Kidney (tissue), 14 donors: Measurements from ENCODE around the gene ANKRD65. TPM values are rescaled to one million over a fixed set of nuclear protein-coding genes. Genes with fewer than 3 reads are reported as not detected.
"Not testable (repeated sequence)": the region's sequence is repeated elsewhere in the genome, so short reads cannot be mapped to it uniquely, and the experiment has no call there.

Source experiments
- DNase-seq, 5 donors: peaks; one replicate each; pipeline ENCODE4 v3.0.0-alpha.2; 2013 to 2020
- FAIRE-seq: peaks from 2 replicates; lab custom pipeline; 2012; peaks lifted over from hg19 to GRCh38; lab: Jason Lieb, UNC
- H3K27ac ChIP-seq, 2 donors: one replicate each; pipeline ENCODE4 v1.7.0; 2013; ENCODE audit warnings: low read depth in 2 of 2, low read length in 2 of 2, inconsistent platforms in 1 of 2
- H3K27me3 ChIP-seq: one replicate; pipeline ENCODE4 v1.7.1; 2013; ENCODE audit warnings: low read length, inconsistent platforms; ENCODE audit not compliant: control insufficient read depth, insufficient read depth
- H3K36me3 ChIP-seq, 3 donors: one replicate each; pipeline versions ENCODE4 v1.7.0 to v1.7.1; 2013; ENCODE audit warnings: low read length in 3 of 3, control low read depth in 1 of 3, inconsistent platforms in 1 of 3; ENCODE audit not compliant: insufficient read depth in 3 of 3, control insufficient read depth in 2 of 3
- H3K4me1 ChIP-seq, 3 donors: one replicate each; pipeline versions ENCODE4 v1.7.0 to v1.7.1; 2013; ENCODE audit warnings: low read length in 3 of 3, inconsistent platforms in 1 of 3, low read depth in 1 of 3; ENCODE audit not compliant: control insufficient read depth in 2 of 3, insufficient read depth in 2 of 3
- H3K4me3 ChIP-seq, 3 donors: one replicate each; pipeline versions ENCODE4 v1.7.0 to v1.8.1; 2013; ENCODE audit warnings: low read length in 3 of 3, control low read depth in 1 of 3, inconsistent platforms in 1 of 3
- H3K9ac ChIP-seq, 3 donors: one replicate each; pipeline versions ENCODE4 v1.7.0 to v1.7.1; 2013; ENCODE audit warnings: low read length in 3 of 3, control low read depth in 1 of 3, inconsistent platforms in 1 of 3
- H3K9me3 ChIP-seq, 3 donors: one replicate each; pipeline versions ENCODE4 v1.7.0 to v1.7.1; 2013; ENCODE audit warnings: low read length in 3 of 3, control low read depth in 1 of 3, inconsistent platforms in 1 of 3; ENCODE audit not compliant: control insufficient read depth in 2 of 3, insufficient read depth in 1 of 3
- intact Hi-C: fragments of 100-400 bp; cut with DNase I; formaldehyde crosslinking; loops from one replicate; pipeline ENCODE4 v1.11.1; 2022
- polyA plus RNA-seq: library from polyadenylated mRNA; stranded (reverse); fragments of 350-450 nt; fragmentation: Illumina TruSeq; extraction: RNeasy Lipid Tissue Mini Kit (QIAGEN cat#74804); gene quantifications from one replicate; pipeline ENCODE4 v1.2.3, GENCODE V29; 2014; ENCODE audit warnings: low read depth, low replicate concordance; ENCODE audit not compliant: insufficient read depth
- total RNA-seq: library from RNA; stranded (reverse); fragmentation: NEBNext Ultra II Directional; extraction: Animal tissue kit (Norgen Biotek cat#: 25700); gene quantifications from one replicate; pipeline ENCODE4 v1.2.1, GENCODE V29; 2021
- TF ChIP-seq, protein P1 (sequence below): IDR thresholded peaks from 3 replicates; pipeline ENCODE4 v1.5.1; 2012; ENCODE audit warnings: mild to moderate bottlenecking, moderate library complexity, borderline replicate concordance; ENCODE audit not compliant: insufficient read depth; ENCODE audit errors: extremely low read depth
- donor health status: control.
- donor health status: control.
- donor health status: control.
- donor health status: control.
- donor health status: control.
- donor health status: DM: yes; HTN: yes; CAD: no.
- donor health status: Normal renal cell carcinoma (clear cell type).

Gene ANKRD65
- total and polyA plus RNA-seq, 2 donors from 2014 or later = 5.2 to 7.1 TPM

DNA sequence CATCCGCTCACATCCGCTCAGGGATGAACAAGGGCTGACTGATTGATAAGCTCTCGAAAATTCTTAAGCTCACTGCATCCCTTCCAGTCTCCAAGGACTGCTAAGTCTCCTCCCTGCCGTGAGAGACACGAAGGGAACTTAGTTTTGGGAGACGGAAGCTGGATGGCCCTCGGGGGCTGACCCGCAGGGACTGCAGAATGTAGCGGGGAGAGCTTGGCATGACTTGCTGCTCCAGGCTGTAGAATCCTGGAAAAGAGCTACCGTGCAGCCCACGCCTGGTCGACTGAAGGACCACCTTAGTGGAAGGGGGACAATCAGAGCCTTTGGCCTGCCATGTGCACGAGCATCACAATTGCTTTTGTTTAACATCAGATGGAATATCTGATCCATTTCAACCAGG, 5.3 kb downstream of the ANKRD65 start:
- no peaks in the 10 kb centered on the region for H3K9me3 ChIP-seq
- H3K4me1 ChIP-seq = peaks cover 0 to 6% (median 0%) of the 10 kb centered on the region in 3 donors
- TF ChIP-seq, protein P1, sequence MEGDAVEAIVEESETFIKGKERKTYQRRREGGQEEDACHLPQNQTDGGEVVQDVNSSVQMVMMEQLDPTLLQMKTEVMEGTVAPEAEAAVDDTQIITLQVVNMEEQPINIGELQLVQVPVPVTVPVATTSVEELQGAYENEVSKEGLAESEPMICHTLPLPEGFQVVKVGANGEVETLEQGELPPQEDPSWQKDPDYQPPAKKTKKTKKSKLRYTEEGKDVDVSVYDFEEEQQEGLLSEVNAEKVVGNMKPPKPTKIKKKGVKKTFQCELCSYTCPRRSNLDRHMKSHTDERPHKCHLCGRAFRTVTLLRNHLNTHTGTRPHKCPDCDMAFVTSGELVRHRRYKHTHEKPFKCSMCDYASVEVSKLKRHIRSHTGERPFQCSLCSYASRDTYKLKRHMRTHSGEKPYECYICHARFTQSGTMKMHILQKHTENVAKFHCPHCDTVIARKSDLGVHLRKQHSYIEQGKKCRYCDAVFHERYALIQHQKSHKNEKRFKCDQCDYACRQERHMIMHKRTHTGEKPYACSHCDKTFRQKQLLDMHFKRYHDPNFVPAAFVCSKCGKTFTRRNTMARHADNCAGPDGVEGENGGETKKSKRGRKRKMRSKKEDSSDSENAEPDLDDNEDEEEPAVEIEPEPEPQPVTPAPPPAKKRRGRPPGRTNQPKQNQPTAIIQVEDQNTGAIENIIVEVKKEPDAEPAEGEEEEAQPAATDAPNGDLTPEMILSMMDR = no peak
- no peak overlapping the region for H3K9ac ChIP-seq
- no peaks in the 10 kb centered on the region for H3K27me3 ChIP-seq
- intact Hi-C loops = no loop called here
- DNase-seq = peak in 1 of 5 donors; percentile 54
- no peaks in the 10 kb centered on the region for H3K36me3 ChIP-seq
- no peak for FAIRE-seq
- H3K4me3 ChIP-seq = no peak overlapping the region
- H3K27ac ChIP-seq = no peak overlapping the region

DNA sequence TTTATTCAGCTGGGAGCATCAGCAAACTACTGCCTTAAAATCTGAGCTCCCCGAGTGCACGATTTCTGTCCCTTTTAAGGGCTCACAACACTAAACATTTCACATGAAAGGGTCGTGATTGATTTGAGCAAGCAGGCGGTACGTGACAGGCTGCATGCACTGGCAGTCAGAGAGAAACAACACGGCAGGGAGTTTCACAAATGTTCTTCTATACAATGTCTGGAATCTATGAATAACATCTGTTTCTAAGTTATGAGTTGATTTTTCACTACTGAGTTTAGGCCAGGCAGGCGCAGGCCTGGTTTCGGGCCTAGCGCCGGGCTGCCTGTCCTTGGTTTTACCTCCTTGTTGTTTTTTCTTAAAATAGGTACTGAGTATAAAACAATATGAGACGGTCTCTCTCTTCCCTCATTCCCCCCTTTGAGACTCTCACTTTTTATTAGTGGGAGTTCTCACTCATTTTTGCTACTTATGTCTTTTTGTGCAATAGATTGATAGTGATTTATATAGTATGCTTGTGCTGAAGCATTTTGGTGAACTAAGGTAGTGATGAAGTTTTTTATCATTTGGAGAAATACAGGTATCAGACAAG, 8.7 kb downstream of the ANKRD65 start:
- peak in 1 of 5 donors; percentile 5 for DNase-seq
- H3K9ac ChIP-seq, intact Hi-C loops, H3K4me3 ChIP-seq, H3K4me1 ChIP-seq, H3K27ac ChIP-seq, H3K9me3 ChIP-seq, H3K36me3 ChIP-seq, H3K27me3 ChIP-seq, FAIRE-seq: not testable (repeated sequence)

DNA sequence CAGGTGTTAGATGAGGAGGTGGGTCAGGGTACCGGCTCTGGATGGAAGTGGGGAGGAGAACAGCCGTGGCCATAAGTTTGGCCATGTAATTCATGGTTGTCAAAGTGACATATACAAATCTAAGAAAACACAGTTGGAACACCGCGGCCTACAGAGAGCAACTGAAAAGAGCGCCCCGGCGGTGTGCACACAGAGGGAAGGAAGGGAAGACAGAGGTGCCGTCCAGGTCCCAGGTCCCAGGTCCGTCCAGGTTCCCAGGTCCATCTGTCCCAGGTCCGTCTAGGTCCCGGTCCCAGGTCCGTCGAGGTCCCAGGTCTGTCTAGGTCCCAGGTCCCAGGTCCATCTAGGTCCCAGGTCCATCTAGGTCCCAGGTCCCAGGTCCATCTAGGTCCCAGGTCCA, 9.4 kb downstream of the ANKRD65 start:
- FAIRE-seq (no peak), DNase-seq (peak in 1 of 5 donors; percentile 57)
- Histone ChIP-seq H3K9ac (no peak overlapping the region), H3K9me3 (no peaks in the 10 kb centered on the region), H3K27me3 (no peaks in the 10 kb centered on the region), H3K27ac (no peak overlapping the region), H3K36me3 (no peaks in the 10 kb centered on the region), H3K4me3 (no peak overlapping the region), H3K4me1 (peaks cover 0 to 5% (median 0%) of the 10 kb centered on the region in 3 donors)
- intact Hi-C loops = no loop called here
- TF ChIP-seq, protein P1 = no peak

DNA sequence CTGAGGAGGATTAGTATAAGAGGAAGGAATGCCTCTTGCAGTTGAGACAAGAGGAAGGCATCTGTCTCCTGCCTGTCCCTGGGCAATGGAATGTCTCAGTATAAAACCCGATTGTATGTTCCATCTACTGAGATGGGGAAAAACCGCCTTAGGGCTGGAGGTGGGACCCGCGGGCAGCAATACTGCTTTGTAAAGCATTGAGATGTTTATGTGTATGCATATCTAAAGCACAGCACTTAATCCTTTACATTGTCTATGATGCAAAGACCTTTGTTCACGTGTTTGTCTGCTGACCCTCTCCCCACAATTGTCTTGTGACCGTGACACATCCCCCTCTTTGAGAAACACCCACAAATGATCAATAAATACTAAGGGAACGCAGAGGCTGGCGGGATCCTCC, 10.8 kb downstream of the ANKRD65 start:
- H3K27me3 ChIP-seq, H3K4me3 ChIP-seq, DNase-seq, H3K27ac ChIP-seq, H3K9ac ChIP-seq, H3K36me3 ChIP-seq, H3K9me3 ChIP-seq, FAIRE-seq, intact Hi-C loops: not testable (repeated sequence)
- peaks cover 0 to 15% (median 0%) of the 10 kb centered on the region in 3 donors for H3K4me1 ChIP-seq
